ENCODE results near the gene AKT3. TPM values are rescaled to one million over a fixed set of nuclear protein-coding genes. Genes with fewer than 3 reads are reported as not detected.

AKT3 gene
- polyA plus RNA-seq, 1 experiment = 34.9 TPM

DNA sequence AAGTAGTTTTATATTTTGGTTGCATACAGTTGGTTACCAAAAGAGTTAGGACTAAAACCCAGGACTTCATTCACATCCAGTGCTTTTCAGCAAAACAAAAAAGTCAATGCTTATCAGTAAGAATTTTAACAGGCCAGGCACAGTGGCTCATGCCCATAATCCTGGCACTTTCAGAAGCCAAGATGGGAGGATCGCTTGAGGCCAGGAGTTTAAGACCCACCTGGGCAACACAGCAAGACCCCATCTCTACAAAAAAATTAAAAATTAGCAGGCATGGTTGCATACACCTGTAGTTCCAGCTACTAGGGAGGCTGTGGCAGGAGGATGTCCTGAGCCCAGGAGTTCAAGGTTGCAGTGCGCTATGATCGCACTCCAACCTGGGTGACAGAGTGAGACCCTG, 47.3 kb downstream of the AKT3 start:
- Histone ChIP-seq H3K4me3 (ENCODE audit: low read depth, low read length) (no peak overlapping the region), H3K27ac (ENCODE audit: low read depth, low read length) (no peak overlapping the region), H3K27me3 (ENCODE audit: control insufficient read depth, insufficient read depth, low read length) (no peaks in the 10 kb centered on the region), H3K9me3 (ENCODE audit: control insufficient read depth, insufficient read depth, low read length) (peaks cover 5% of the 10 kb centered on the region)
- TF ChIP-seq CTCF (IDR thresholded peaks at IDR 0.05; ENCODE audit: low read depth, low read length) = no peak
- DNase-seq (ENCODE audit: low read depth, low spot score) = no peak
- ChIA-PET CTCF (interaction anchor here (1.4 to 2.0 kb wide), 2 partner anchors 54 to 471 kb away, joined by 3 to 6 read pairs; no protein-coding TSS in a partner anchor), POLR2A (no interaction called here)

- Histone ChIP-seq H3K27ac (ENCODE audit: low read depth, low read length) (no peak overlapping the region), H3K27me3 (ENCODE audit: control insufficient read depth, insufficient read depth, low read length) (no peaks in the 10 kb centered on the region), H3K4me3 (ENCODE audit: low read depth, low read length) (no peak overlapping the region), H3K9me3 (ENCODE audit: control insufficient read depth, insufficient read depth, low read length) (no peaks in the 10 kb centered on the region; the same call in 1 of the 2 replicates)
- DNase-seq (ENCODE audit: low read depth, low spot score) = no peak
- ChIA-PET POLR2A (no interaction called here), CTCF (interaction anchor here (0.9 to 2.0 kb wide), 4 partner anchors 17 to 472 kb away, joined by 3 to 6 read pairs (median 3); no protein-coding TSS in a partner anchor)
- no peak for TF ChIP-seq CTCF (IDR thresholded peaks at IDR 0.05; ENCODE audit: low read depth, low read length)
Measured at GRCh38 chr1:243801378-243801777, 48.7 kb downstream of the AKT3 start.

DNA sequence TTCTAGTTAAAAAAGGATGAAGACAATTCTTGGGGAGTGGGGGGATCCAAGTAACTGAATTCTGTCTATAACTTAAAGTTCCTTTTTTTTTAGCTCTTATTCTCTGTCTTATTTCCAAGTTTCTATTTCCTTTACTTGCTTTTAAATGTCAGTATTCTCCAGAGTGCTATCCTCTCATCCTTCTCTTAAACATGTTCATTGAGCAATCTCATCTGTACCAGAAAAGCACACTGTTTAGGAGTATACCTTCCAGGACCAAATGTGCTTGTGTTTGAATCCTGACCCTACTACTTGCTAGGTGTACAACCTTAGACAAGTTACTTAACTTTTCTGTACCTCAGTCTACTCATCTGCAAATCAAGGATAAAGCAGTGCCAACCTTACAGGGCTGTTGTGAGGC, 50.1 kb downstream of the AKT3 start:
- no peak for TF ChIP-seq CTCF (IDR thresholded peaks at IDR 0.05; ENCODE audit: low read depth, low read length)
- no peak overlapping the region for H3K27ac ChIP-seq (ENCODE audit: low read depth, low read length)
- no peaks in the 10 kb centered on the region; the same call in 1 of the 2 replicates for H3K9me3 ChIP-seq (ENCODE audit: control insufficient read depth, insufficient read depth, low read length)
- ChIA-PET CTCF (interaction anchor here (1.4 kb wide), 1 partner anchor 51 kb away, joined by 4 read pairs; no protein-coding TSS in a partner anchor), POLR2A (no interaction called here)
- H3K27me3 ChIP-seq (ENCODE audit: control insufficient read depth, insufficient read depth, low read length) = no peaks in the 10 kb centered on the region
- no peak for DNase-seq (ENCODE audit: low read depth, low spot score)
- H3K4me3 ChIP-seq (ENCODE audit: low read depth, low read length) = no peak overlapping the region

DNA sequence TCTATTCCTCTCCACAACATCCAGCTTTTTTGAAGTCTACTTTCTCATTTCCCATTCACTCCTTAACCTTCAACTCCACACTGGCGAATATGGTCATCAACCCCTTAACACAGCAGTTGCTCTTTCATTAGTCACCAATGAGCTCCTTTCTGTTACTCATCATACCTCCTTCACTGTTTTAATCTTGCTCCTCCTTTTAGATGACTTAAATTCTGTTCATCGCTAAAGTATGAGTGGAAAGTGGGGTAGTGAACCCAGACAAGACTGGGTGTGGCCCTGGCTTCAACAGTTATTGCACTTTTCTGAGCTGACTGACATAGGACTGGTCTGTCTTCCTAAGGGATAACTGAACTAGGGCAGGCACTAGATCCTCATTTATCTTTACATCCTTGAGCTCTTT, 51.3 kb downstream of the AKT3 start:
- CTCF ChIA-PET = interaction anchor here (0.7 to 1.4 kb wide), 3 partner anchors 16 to 295 kb away, joined by 3 to 8 read pairs (median 4); no protein-coding TSS in a partner anchor
- DNase-seq (ENCODE audit: low read depth, low spot score) = peak; percentile 42
- H3K4me3 ChIP-seq (ENCODE audit: low read depth, low read length) = no peak overlapping the region

More for the DNA sequence above, 51.3 kb downstream of the AKT3 start:
- Histone ChIP-seq H3K27ac (ENCODE audit: low read depth, low read length) (peak overlapping the region; percentile 54), H3K9me3 (ENCODE audit: control insufficient read depth, insufficient read depth, low read length) (no peaks in the 10 kb centered on the region; the same call in 1 of the 2 replicates), H3K27me3 (ENCODE audit: control insufficient read depth, insufficient read depth, low read length) (no peaks in the 10 kb centered on the region)
- no peak for TF ChIP-seq CTCF (IDR thresholded peaks at IDR 0.05; ENCODE audit: low read depth, low read length)
- POLR2A ChIA-PET = no interaction called here
